ENCODE results near the gene SHB. TPM values are rescaled to one million over a fixed set of nuclear protein-coding genes. Genes with fewer than 3 reads are reported as not detected.

The SHB gene
- total and polyA plus RNA-seq, 2 experiments from 2014 or later, result 20.8 to 48.3 TPM

DNA sequence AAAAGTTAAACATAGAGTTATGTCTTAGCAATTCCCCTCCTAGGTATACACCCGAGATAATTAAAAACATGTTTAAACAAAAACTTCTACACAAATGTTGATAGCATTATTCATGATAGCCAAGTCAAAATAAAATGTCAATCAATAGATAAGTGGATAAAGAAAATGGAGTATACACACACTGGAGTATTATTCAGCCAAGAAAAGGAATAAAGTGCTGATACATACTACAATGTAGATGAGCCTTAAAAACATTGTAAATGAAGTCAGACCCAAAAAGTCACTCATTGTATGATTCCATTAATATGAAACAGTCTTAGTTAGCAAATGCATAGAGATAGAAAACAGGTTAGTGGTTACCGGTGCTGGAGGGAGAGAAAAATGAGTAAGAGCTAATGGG is 34.3 kb upstream of the SHB start:
- WGBS (ENCODE audit: low lambda C conversion rate, missing lambda C conversion rate), result 94% methylated on average over 2 of the region's 2 CpGs

DNA sequence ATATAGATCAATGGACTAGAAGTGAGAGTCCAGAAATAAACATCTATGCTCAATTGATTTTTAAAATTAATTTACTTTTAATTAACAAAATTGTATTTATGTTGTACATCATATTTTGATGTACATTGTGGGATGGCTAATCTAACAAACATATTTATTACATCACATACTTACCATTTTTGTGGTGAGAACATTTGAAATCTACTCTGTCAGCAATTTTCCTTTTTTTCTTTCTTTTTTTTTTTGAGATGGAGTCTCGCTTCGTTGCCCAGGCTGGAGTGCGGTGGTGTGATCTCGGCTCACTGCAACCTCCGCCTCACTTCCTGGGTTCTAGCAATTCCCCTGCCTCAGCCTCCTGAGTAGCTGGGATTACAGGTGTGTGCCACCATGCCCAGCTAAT is 32.4 kb upstream of the SHB start:
- Histone ChIP-seq H3K4me3 (no peak overlapping the region), H3K27ac (no peak overlapping the region), H3K27me3 (no peaks in the 10 kb centered on the region), H3K4me2 (no peak overlapping the region), H3K36me3 (replicated peaks; ENCODE audit: insufficient read depth, low read depth) (no peaks in the 10 kb centered on the region), H3K9me2 (replicated peaks; ENCODE audit: insufficient read depth) (no peaks in the 10 kb centered on the region), H3K4me1 (ENCODE audit: insufficient read depth) (no peaks in the 10 kb centered on the region), H2AFZ (no peak overlapping the region), H4K20me1 (ENCODE audit: insufficient read depth, poor library complexity, severe bottlenecking) (no peaks in the 10 kb centered on the region), H3K9me3 (ENCODE audit: low read depth) (no peaks in the 10 kb centered on the region), H3K79me2 (no peaks in the 10 kb centered on the region)
- TF ChIP-seq, protein P1, sequence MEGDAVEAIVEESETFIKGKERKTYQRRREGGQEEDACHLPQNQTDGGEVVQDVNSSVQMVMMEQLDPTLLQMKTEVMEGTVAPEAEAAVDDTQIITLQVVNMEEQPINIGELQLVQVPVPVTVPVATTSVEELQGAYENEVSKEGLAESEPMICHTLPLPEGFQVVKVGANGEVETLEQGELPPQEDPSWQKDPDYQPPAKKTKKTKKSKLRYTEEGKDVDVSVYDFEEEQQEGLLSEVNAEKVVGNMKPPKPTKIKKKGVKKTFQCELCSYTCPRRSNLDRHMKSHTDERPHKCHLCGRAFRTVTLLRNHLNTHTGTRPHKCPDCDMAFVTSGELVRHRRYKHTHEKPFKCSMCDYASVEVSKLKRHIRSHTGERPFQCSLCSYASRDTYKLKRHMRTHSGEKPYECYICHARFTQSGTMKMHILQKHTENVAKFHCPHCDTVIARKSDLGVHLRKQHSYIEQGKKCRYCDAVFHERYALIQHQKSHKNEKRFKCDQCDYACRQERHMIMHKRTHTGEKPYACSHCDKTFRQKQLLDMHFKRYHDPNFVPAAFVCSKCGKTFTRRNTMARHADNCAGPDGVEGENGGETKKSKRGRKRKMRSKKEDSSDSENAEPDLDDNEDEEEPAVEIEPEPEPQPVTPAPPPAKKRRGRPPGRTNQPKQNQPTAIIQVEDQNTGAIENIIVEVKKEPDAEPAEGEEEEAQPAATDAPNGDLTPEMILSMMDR (IDR thresholded peaks at IDR 0.05; ENCODE audit: poor library complexity), result no peak
- TF ChIP-seq EZH2 (IDR thresholded peaks at IDR 0.05; ENCODE audit: borderline replicate concordance), result no peak
- no peak for TF ChIP-seq EZH2phosphoT487 (IDR thresholded peaks at IDR 0.05; ENCODE audit: low read depth, severe bottlenecking, unreplicated experiment)
- DNase-seq (ENCODE audit: low spot score), result no peak
- WGBS (ENCODE audit: low lambda C conversion rate, missing lambda C conversion rate), result 96% methylated on average over 5 of the region's 5 CpGs

More for the DNA sequence above, 34.3 kb upstream of the SHB start:
- Histone ChIP-seq H4K20me1 (ENCODE audit: insufficient read depth, poor library complexity, severe bottlenecking) (no peaks in the 10 kb centered on the region), H3K4me2 (no peak overlapping the region), H3K9me3 (ENCODE audit: low read depth) (no peaks in the 10 kb centered on the region), H3K27ac (no peak overlapping the region), H3K27me3 (no peaks in the 10 kb centered on the region), H3K79me2 (no peaks in the 10 kb centered on the region), H3K9me2 (replicated peaks; ENCODE audit: insufficient read depth) (no peaks in the 10 kb centered on the region), H3K4me3 (no peak overlapping the region), H2AFZ (no peak overlapping the region), H3K4me1 (ENCODE audit: insufficient read depth) (peaks cover 2% of the 10 kb centered on the region), H3K36me3 (replicated peaks; ENCODE audit: insufficient read depth, low read depth) (no peaks in the 10 kb centered on the region)
- no peak for TF ChIP-seq EZH2phosphoT487 (IDR thresholded peaks at IDR 0.05; ENCODE audit: low read depth, severe bottlenecking, unreplicated experiment)
- TF ChIP-seq, protein P1 (IDR thresholded peaks at IDR 0.05; ENCODE audit: poor library complexity), result no peak
- DNase-seq (ENCODE audit: low spot score), result no peak

DNA sequence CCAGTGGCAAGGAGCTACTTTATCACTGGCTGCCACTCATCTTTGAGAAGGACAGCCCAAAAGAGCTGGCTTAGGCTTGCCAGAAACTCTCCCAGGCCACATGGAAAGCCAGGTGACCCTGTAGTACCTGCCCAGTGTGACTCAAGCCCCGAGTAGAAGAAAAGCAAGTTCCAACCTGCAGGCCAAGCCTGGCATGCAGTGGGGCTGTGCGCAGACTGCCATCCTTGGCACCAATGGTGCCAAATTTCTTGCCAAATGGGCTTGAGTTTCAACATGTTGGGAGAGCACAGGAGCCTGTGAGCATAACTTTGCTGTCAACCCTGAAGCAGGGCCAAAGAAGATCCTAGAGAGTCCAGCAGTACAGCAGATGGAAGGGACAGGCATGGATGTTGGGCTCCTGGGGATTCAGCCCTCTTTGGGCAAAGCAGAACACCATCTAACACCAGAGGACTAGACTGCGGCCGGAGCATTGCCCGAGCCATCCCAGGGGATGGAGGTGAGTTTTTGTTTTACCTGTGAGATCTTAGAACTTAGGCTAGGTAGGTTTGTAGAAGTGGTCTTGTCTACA is 27.3 kb upstream of the SHB start:
- Histone ChIP-seq H3K4me1 (ENCODE audit: insufficient read depth) (no peaks in the 10 kb centered on the region), H3K27me3 (no peaks in the 10 kb centered on the region), H3K4me2 (no peak overlapping the region), H2AFZ (no peak overlapping the region), H3K9me2 (replicated peaks; ENCODE audit: insufficient read depth) (no peaks in the 10 kb centered on the region), H3K79me2 (no peaks in the 10 kb centered on the region), H4K20me1 (ENCODE audit: insufficient read depth, poor library complexity, severe bottlenecking) (no peaks in the 10 kb centered on the region), H3K4me3 (no peak overlapping the region), H3K27ac (no peak overlapping the region), H3K36me3 (replicated peaks; ENCODE audit: insufficient read depth, low read depth) (no peaks in the 10 kb centered on the region), H3K9me3 (ENCODE audit: low read depth) (no peaks in the 10 kb centered on the region)
- 94% methylated on average over 5 of the region's 5 CpGs for WGBS (ENCODE audit: low lambda C conversion rate, missing lambda C conversion rate)
- DNase-seq (ENCODE audit: low spot score), result no peak
- TF ChIP-seq, protein P1 (IDR thresholded peaks at IDR 0.05; ENCODE audit: poor library complexity), result no peak
- TF ChIP-seq EZH2 (IDR thresholded peaks at IDR 0.05; ENCODE audit: borderline replicate concordance), result no peak
- TF ChIP-seq EZH2phosphoT487 (IDR thresholded peaks at IDR 0.05; ENCODE audit: low read depth, severe bottlenecking, unreplicated experiment), result no peak
